Pancreas (tissue), 10 donors: ENCODE data around the gene PRRG4. TPM values are rescaled to one million over a fixed set of nuclear protein-coding genes. Genes with fewer than 3 reads are reported as not detected.

Source experiments
- ATAC-seq, 4 donors: fragments of 200-7000 bp; cut with Tn5 transposase; one replicate each; pipeline versions ENCODE4 v1.8.0 to v1.9.1; 2020; ENCODE audit warnings: mild to moderate bottlenecking in 4 of 4, moderate library complexity in 4 of 4
- DNase-seq, 6 donors: peaks; one replicate each; pipeline ENCODE4 v3.0.0-alpha.2; 2020
- FAIRE-seq: peaks from 2 replicates; lab custom pipeline; 2012; peaks lifted over from hg19 to GRCh38; lab: Jason Lieb, UNC
- H3K27ac ChIP-seq, 4 donors: fragments of 200-600 bp; sonication (generic); 1 replicate in 3 of 4; 2 replicates in 1 of 4; pipeline versions ENCODE4 v1.5.0 to v1.8.0; 2020
- H3K27me3 ChIP-seq, 4 donors: fragments of 200-600 bp; one replicate each; pipeline ENCODE4 v1.8.0; 2021
- H3K36me3 ChIP-seq, 3 donors: fragments of 200-600 bp; sonication (generic) in 1 of 3; one replicate each; pipeline versions ENCODE4 v1.5.0 to v1.8.0; 2020 to 2021
- H3K4me1 ChIP-seq, 3 donors: fragments of 200-600 bp; one replicate each; pipeline ENCODE4 v1.8.0; 2021
- H3K4me3 ChIP-seq, 4 donors: fragments of 200-600 bp; sonication (generic) in 2 of 4; one replicate each; pipeline versions ENCODE4 v1.5.0 to v1.8.0; 2020 to 2021
- H3K9me3 ChIP-seq, 4 donors: fragments of 200-600 bp; one replicate each; pipeline ENCODE4 v1.8.0; 2021
- WGBS, 2 donors: extraction: QIAGEN DNeasy Blood & Tissue Kit; methylation state at CpG; one replicate each; pipeline ENCODE4 v1.1.7; 2013; 5-methylcytosine and 5-hydroxymethylcytosine counted together
- intact Hi-C, 3 donors: fragments of 100-400 bp; cut with DNase I; formaldehyde crosslinking; loops; one replicate each; pipeline versions ENCODE4 v1.11.1 to v1.14.2; 2022
- polyA plus RNA-seq, 2 donors: library from polyadenylated mRNA; stranded (reverse); fragments of 200-250 nt; gene quantifications; one replicate each; pipeline ENCODE4 v1.2.3, GENCODE V29; 2013
- total RNA-seq, 6 donors: library from RNA; stranded (reverse); fragmentation: NEBNext Ultra II Directional in 4 of 6; extraction: Animal tissue kit (Norgen Biotek cat#: 25700) in 4 of 6; gene quantifications; one replicate each; pipeline versions ENCODE4 v1.2.1 to v1.2.4, GENCODE V29; 2021 to 2023
- TF ChIP-seq, protein P1 (sequence below), 4 donors: fragments of 200-600 bp; sonication (generic) in 3 of 4; IDR thresholded peaks; one replicate each; pipeline versions ENCODE4 v1.5.0 to v1.8.0; 2021; ENCODE audit warnings: antibody characterized with exemption in 4 of 4
- donor health status: healthy with polysubstance abuse.
- donor health status: DM: no; HTN: no; CAD: no; lungs with moderate emphysema.
- donor health status: DM: no; HTN: no; CAD: no.
- donor health status: control.
- donor health status: control.
- donor health status: Bipolar disorder and iron deficiency.
- donor health status: DM: yes; HTN: yes; CAD: no.
- donor health status: DM: no; HTN: no; CAD: no.
- donor health status: DM: no; HTN: no; CAD: no.
- donor health status: DM: yes; HTN: yes; CAD: no.

PRRG4 gene
- total and polyA plus RNA-seq, 8 donors: 1.3 to 7.3 (median 2.0) TPM

GRCh38 chr11:32893343-32894148, 63.8 kb downstream of the PRRG4 start:
- TF ChIP-seq, protein P1, sequence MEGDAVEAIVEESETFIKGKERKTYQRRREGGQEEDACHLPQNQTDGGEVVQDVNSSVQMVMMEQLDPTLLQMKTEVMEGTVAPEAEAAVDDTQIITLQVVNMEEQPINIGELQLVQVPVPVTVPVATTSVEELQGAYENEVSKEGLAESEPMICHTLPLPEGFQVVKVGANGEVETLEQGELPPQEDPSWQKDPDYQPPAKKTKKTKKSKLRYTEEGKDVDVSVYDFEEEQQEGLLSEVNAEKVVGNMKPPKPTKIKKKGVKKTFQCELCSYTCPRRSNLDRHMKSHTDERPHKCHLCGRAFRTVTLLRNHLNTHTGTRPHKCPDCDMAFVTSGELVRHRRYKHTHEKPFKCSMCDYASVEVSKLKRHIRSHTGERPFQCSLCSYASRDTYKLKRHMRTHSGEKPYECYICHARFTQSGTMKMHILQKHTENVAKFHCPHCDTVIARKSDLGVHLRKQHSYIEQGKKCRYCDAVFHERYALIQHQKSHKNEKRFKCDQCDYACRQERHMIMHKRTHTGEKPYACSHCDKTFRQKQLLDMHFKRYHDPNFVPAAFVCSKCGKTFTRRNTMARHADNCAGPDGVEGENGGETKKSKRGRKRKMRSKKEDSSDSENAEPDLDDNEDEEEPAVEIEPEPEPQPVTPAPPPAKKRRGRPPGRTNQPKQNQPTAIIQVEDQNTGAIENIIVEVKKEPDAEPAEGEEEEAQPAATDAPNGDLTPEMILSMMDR (IDR thresholded peaks at IDR 0.05): peak in 1 of 4 donors; percentile 10
- peak; percentile 42 to 81 (median 58) for DNase-seq
- no peaks in the 10 kb centered on the region for H3K27me3 ChIP-seq
- 0 to 1% methylated on average over 59 to 66 of the region's 66 CpGs for WGBS, 2 donors
- ATAC-seq: peak; percentile 57 to 75 (median 68)
- no peak for FAIRE-seq
- no peaks in the 10 kb centered on the region for H3K36me3 ChIP-seq
- H3K27ac ChIP-seq: peak overlapping the region; percentile 89 to 97 (median 94)
- H3K4me3 ChIP-seq: peak overlapping the region; percentile 91 to 98 (median 92)
- no peaks in the 10 kb centered on the region for H3K9me3 ChIP-seq
- H3K4me1 ChIP-seq: peaks cover 5 to 20% (median 15%) of the 10 kb centered on the region in 3 donors
- intact Hi-C loops: no loop called here

DNA sequence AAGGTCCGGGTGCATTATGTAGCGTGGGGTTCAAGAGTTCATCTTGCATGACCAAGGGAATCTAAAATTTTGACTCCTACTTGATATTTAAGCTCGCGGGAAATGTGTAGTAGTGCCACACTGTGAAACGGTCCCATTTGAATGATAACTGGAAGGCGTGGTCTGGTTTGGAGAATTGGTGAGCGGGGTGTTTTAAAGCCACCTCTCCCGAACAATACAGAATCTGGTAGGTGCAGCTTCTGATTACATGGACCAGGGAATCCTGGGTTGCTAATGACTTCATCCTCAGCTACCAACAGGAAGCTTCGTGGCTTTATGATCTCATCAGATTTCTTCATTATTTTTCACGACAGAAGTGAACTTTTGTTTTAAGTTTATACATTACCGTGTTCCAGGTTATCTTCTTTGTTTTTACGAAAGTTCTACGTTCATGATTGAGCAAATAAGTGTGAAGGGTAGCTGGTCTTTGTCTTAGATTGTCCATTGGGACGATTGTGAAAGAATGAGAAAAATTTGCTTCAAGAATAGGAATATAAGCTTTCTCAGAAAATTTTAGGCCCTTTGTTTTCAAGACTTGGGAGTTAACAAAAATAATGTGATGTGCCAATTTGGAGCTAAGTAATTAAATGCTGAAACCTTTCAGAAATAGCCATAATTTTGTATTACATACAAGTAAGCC, 64.6 kb downstream of the PRRG4 start:
- H3K27ac ChIP-seq: peak overlapping the region; percentile 89 to 97 (median 94)
- 2% methylated on average over 14 of the region's 14 CpGs for WGBS, 2 donors
- no peaks in the 10 kb centered on the region for H3K36me3 ChIP-seq
- peak; percentile 66 to 80 (median 70) for ATAC-seq
- H3K9me3 ChIP-seq: no peaks in the 10 kb centered on the region
- TF ChIP-seq, protein P1 (IDR thresholded peaks at IDR 0.05): no peak
- H3K4me1 ChIP-seq: peaks cover 5 to 25% (median 15%) of the 10 kb centered on the region in 3 donors
- peak in 3 of 6 donors; percentile 50 to 52 (median 51) for DNase-seq
- H3K4me3 ChIP-seq: peak overlapping the region; percentile 91 to 98 (median 92)
- peak; percentile 61 for FAIRE-seq
- H3K27me3 ChIP-seq: no peaks in the 10 kb centered on the region
- intact Hi-C loops: no loop called here

DNA sequence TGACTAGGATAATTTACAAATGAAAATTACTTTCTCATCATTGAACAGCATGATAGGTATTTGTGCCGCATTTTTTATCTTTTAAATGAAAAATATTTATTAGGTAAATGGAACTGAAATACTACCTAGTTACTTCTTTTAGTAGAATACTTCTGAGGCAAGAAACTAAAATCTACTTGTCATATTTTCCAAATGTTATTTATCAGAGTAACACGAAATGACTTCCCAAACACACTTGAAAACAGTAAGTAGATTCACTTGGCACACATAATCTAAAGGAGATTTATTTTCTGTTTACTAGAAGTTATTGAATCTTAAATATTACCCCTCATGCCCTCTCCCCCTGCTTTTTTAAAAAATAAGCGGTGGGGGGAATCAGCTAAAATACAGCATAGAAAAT, 65.2 kb downstream of the PRRG4 start:
- Histone ChIP-seq H3K27ac (peak overlapping the region in 2 of 4 donors; percentile 96 to 97), H3K9me3 (no peaks in the 10 kb centered on the region), H3K4me1 (peaks cover 5 to 27% (median 22%) of the 10 kb centered on the region in 3 donors), H3K4me3 (no peak overlapping the region), H3K36me3 (no peaks in the 10 kb centered on the region), H3K27me3 (no peaks in the 10 kb centered on the region)
- DNase-seq: no peak
- FAIRE-seq: peak; percentile 26
- no peak for ATAC-seq
- TF ChIP-seq, protein P1 (IDR thresholded peaks at IDR 0.05): no peak
- intact Hi-C loops: no loop called here
- WGBS, 2 donors: 58 to 69% methylated on average over 3 of the region's 3 CpGs

GRCh38 chr11:32895471-32895870, 65.7 kb downstream of the PRRG4 start:
- Histone ChIP-seq H3K27me3 (no peaks in the 10 kb centered on the region), H3K36me3 (no peaks in the 10 kb centered on the region), H3K9me3 (no peaks in the 10 kb centered on the region), H3K4me1 (peaks cover 5 to 27% (median 22%) of the 10 kb centered on the region in 3 donors), H3K4me3 (no peak overlapping the region), H3K27ac (no peak overlapping the region)
- TF ChIP-seq, protein P1 (IDR thresholded peaks at IDR 0.05): no peak
- intact Hi-C loops: no loop called here
- DNase-seq (no peak), FAIRE-seq (no peak), ATAC-seq (no peak)
- 38 to 39% methylated on average over 1 of the region's 1 CpG for WGBS, 2 donors
